Trophoblast cell (in vitro differentiated cells and primary cell): ENCODE results near the gene KCNA2.

Experiments used
- DNase-seq, 2 donors: peaks; one replicate each; pipeline ENCODE4 v3.0.0-alpha.2; 2016
- H2AFZ ChIP-seq: 2 replicates; pipeline ENCODE4 v1.6.1; 2013; ENCODE audit warnings: low read length, moderate library complexity, mild to moderate bottlenecking; ENCODE audit not compliant: insufficient read depth, poor library complexity
- H2AK5ac ChIP-seq: 2 replicates; pipeline ENCODE4 v1.6.1; 2013; ENCODE audit warnings: mild to moderate bottlenecking, low read length
- H2BK120ac ChIP-seq: 2 replicates; pipeline ENCODE4 v1.6.1; 2013; ENCODE audit warnings: low read length, mild to moderate bottlenecking, moderate library complexity; ENCODE audit not compliant: insufficient read depth, poor library complexity
- H2BK12ac ChIP-seq: 2 replicates; pipeline ENCODE4 v1.6.1; 2013; ENCODE audit warnings: mild to moderate bottlenecking, low read length, moderate library complexity
- H2BK5ac ChIP-seq: 2 replicates; pipeline ENCODE4 v1.6.1; 2013; ENCODE audit warnings: low read length, low read depth, moderate library complexity, mild to moderate bottlenecking; ENCODE audit not compliant: poor library complexity
- H3K14ac ChIP-seq: 2 replicates; pipeline ENCODE4 v1.6.1; 2013; ENCODE audit warnings: mild to moderate bottlenecking, low read length
- H3K18ac ChIP-seq: 2 replicates; pipeline ENCODE4 v1.6.1; 2013; ENCODE audit warnings: mild to moderate bottlenecking, low read length
- H3K23ac ChIP-seq: 2 replicates; pipeline ENCODE4 v1.6.1; 2013; ENCODE audit warnings: low read length
- H3K27ac ChIP-seq: 2 replicates; pipeline ENCODE4 v1.5.1; 2013; ENCODE audit warnings: low read depth, mild to moderate bottlenecking, inconsistent platforms, low read length, moderate library complexity
- H3K27me3 ChIP-seq: 2 replicates; pipeline ENCODE4 v1.6.1; 2013; ENCODE audit warnings: inconsistent platforms, mild to moderate bottlenecking, low read length, moderate library complexity; ENCODE audit not compliant: insufficient read depth
- H3K36me3 ChIP-seq, 2 experiments: 1 replicate in 1 of 2; 2 replicates in 1 of 2; pipeline ENCODE4 v1.6.1; 2013; ENCODE audit warnings: low read length in 2 of 2, mild to moderate bottlenecking in 2 of 2, moderate library complexity in 1 of 2; ENCODE audit not compliant: insufficient read depth in 2 of 2, control insufficient read depth in 1 of 2
- H3K4ac ChIP-seq: 2 replicates; pipeline ENCODE4 v1.6.1; 2013; ENCODE audit warnings: low read depth, mild to moderate bottlenecking, low read length, moderate library complexity
- H3K4me1 ChIP-seq, 2 experiments: 1 replicate in 1 of 2; 2 replicates in 1 of 2; pipeline ENCODE4 v1.6.1; 2013; ENCODE audit warnings: low read length in 2 of 2, mild to moderate bottlenecking in 2 of 2, moderate library complexity in 1 of 2; ENCODE audit not compliant: insufficient read depth in 2 of 2, control insufficient read depth in 1 of 2
- H3K4me2 ChIP-seq: 2 replicates; pipeline ENCODE4 v1.6.1; 2013; ENCODE audit warnings: inconsistent platforms, mild to moderate bottlenecking, low read length, moderate library complexity
- H3K4me3 ChIP-seq: 2 replicates; pipeline ENCODE4 v1.5.1; 2013; ENCODE audit warnings: mild to moderate bottlenecking, low read depth, low read length, inconsistent platforms
- H3K79me1 ChIP-seq: one replicate; pipeline ENCODE4 v1.6.1; 2013; ENCODE audit warnings: low read length
- H3K79me2 ChIP-seq: 2 replicates; pipeline ENCODE4 v1.6.1; 2013; ENCODE audit warnings: low read length, mild to moderate bottlenecking; ENCODE audit not compliant: control insufficient read depth, insufficient read depth, poor library complexity
- H3K9ac ChIP-seq: 2 replicates; pipeline ENCODE4 v1.6.1; 2013; ENCODE audit warnings: mild to moderate bottlenecking, low read length
- H3K9me3 ChIP-seq: 2 replicates; pipeline ENCODE4 v1.6.1; 2013; ENCODE audit warnings: low read depth, mild to moderate bottlenecking, control low read depth, inconsistent platforms, low read length; ENCODE audit not compliant: insufficient read depth
- H4K12ac ChIP-seq: 2 replicates; pipeline ENCODE4 v1.6.1; 2013; ENCODE audit warnings: low read depth, mild to moderate bottlenecking, low read length, moderate library complexity
- H4K8ac ChIP-seq: 2 replicates; pipeline ENCODE4 v1.6.1; 2013; ENCODE audit warnings: low read depth, mild to moderate bottlenecking, low read length, moderate library complexity
- H4K91ac ChIP-seq: one replicate; pipeline ENCODE4 v1.6.1; 2013; ENCODE audit warnings: low read depth, mild to moderate bottlenecking, low read length, moderate library complexity
- WGBS: extraction: QIAGEN DNeasy Blood & Tissue Kit; methylation state at CpG from one replicate; pipeline ENCODE4 v1.1.7; 2013; ENCODE audit warnings: missing lambda C conversion rate; ENCODE audit not compliant: insufficient read length, insufficient coverage; ENCODE audit errors: extremely low coverage; 5-methylcytosine and 5-hydroxymethylcytosine counted together

Gene KCNA2

GRCh38 chr1:110594456-110595352, 11.5 kb downstream of the KCNA2 start:
- no peaks in the 10 kb centered on the region for H3K4me1 ChIP-seq

GRCh38 chr1:110593902-110594301, 12.3 kb downstream of the KCNA2 start:
- H3K27me3 ChIP-seq = no peaks in the 10 kb centered on the region
- no peak overlapping the region for H3K9ac ChIP-seq
- H3K4me3 ChIP-seq = no peak overlapping the region
- H3K27ac ChIP-seq = no peak overlapping the region
- no CpG with 5 or more reads among the region's 5 CpGs for WGBS
- no peak overlapping the region for H3K18ac ChIP-seq
- no peak overlapping the region for H3K4me2 ChIP-seq
- H2BK12ac ChIP-seq = no peak overlapping the region
- no peak overlapping the region for H2AK5ac ChIP-seq
- H4K91ac ChIP-seq = no peak overlapping the region
- no peaks in the 10 kb centered on the region for H3K79me2 ChIP-seq
- peaks cover 2% of the 10 kb centered on the region for H3K9me3 ChIP-seq
- H4K8ac ChIP-seq = no peak overlapping the region
- H3K23ac ChIP-seq = no peak overlapping the region
- H2AFZ ChIP-seq = no peak overlapping the region
- no peak overlapping the region for H3K4ac ChIP-seq
- no peaks in the 10 kb centered on the region for H3K36me3 ChIP-seq
- no peak overlapping the region for H2BK120ac ChIP-seq
- no peak overlapping the region for H3K14ac ChIP-seq
- no peak overlapping the region for H2BK5ac ChIP-seq
- DNase-seq = no peak
- no peaks in the 10 kb centered on the region for H3K4me1 ChIP-seq
- no peak overlapping the region for H4K12ac ChIP-seq
- H3K79me1 ChIP-seq = no peaks in the 10 kb centered on the region

More at GRCh38 chr1:110594456-110595352, 11.5 kb downstream of the KCNA2 start:
- H4K91ac ChIP-seq = no peak overlapping the region
- no peaks in the 10 kb centered on the region for H3K27me3 ChIP-seq
- no CpG with 5 or more reads among the region's 7 CpGs for WGBS
- no peak overlapping the region for H3K23ac ChIP-seq
- no peak overlapping the region for H3K4me2 ChIP-seq
- no peaks in the 10 kb centered on the region for H3K79me1 ChIP-seq
- no peak for DNase-seq
- no peaks in the 10 kb centered on the region for H3K36me3 ChIP-seq
- peaks cover 2% of the 10 kb centered on the region for H3K9me3 ChIP-seq
- H4K12ac ChIP-seq = no peak overlapping the region
- H3K9ac ChIP-seq = no peak overlapping the region
- H2BK5ac ChIP-seq = no peak overlapping the region
- H4K8ac ChIP-seq = no peak overlapping the region
- H3K4ac ChIP-seq = no peak overlapping the region
- H3K4me3 ChIP-seq = no peak overlapping the region
- no peaks in the 10 kb centered on the region for H3K79me2 ChIP-seq
- H2BK120ac ChIP-seq = no peak overlapping the region
- no peak overlapping the region for H2AK5ac ChIP-seq
- H2AFZ ChIP-seq = no peak overlapping the region
- no peak overlapping the region for H3K27ac ChIP-seq
- H3K14ac ChIP-seq = no peak overlapping the region
- H2BK12ac ChIP-seq = no peak overlapping the region
- no peak overlapping the region for H3K18ac ChIP-seq

- Histone ChIP-seq H4K8ac (no peak overlapping the region), H2BK12ac (no peak overlapping the region), H3K4me1 (no peaks in the 10 kb centered on the region), H4K12ac (no peak overlapping the region), H3K9me3 (no peaks in the 10 kb centered on the region), H3K14ac (no peak overlapping the region), H3K9ac (no peak overlapping the region), H3K18ac (no peak overlapping the region), H3K23ac (no peak overlapping the region), H3K36me3 (no peaks in the 10 kb centered on the region), H2AFZ (no peak overlapping the region), H3K79me1 (no peaks in the 10 kb centered on the region), H3K4me2 (no peak overlapping the region), H2BK120ac (no peak overlapping the region), H2BK5ac (no peak overlapping the region), H3K4me3 (no peak overlapping the region), H3K4ac (no peak overlapping the region), H4K91ac (no peak overlapping the region), H3K27me3 (no peaks in the 10 kb centered on the region), H3K27ac (no peak overlapping the region), H2AK5ac (no peak overlapping the region), H3K79me2 (no peaks in the 10 kb centered on the region)
- no peak for DNase-seq
- no CpG with 5 or more reads among the region's 6 CpGs for WGBS
Measured at GRCh38 chr1:110591956-110592355, 14.2 kb downstream of the KCNA2 start.

GRCh38 chr1:110588991-110589390, 17.2 kb downstream of the KCNA2 start:
- Histone ChIP-seq H3K27me3 (no peaks in the 10 kb centered on the region), H3K23ac (no peak overlapping the region), H2BK120ac (no peak overlapping the region), H3K79me2 (no peaks in the 10 kb centered on the region), H3K14ac (no peak overlapping the region), H3K4me2 (no peak overlapping the region), H3K4ac (no peak overlapping the region), H3K27ac (no peak overlapping the region), H3K4me1 (no peaks in the 10 kb centered on the region), H2BK5ac (no peak overlapping the region), H3K9ac (no peak overlapping the region), H2AFZ (no peak overlapping the region), H4K12ac (no peak overlapping the region), H3K36me3 (no peaks in the 10 kb centered on the region), H4K91ac (no peak overlapping the region), H3K9me3 (no peaks in the 10 kb centered on the region), H4K8ac (no peak overlapping the region), H2BK12ac (no peak overlapping the region), H2AK5ac (no peak overlapping the region), H3K79me1 (no peaks in the 10 kb centered on the region), H3K18ac (no peak overlapping the region), H3K4me3 (no peak overlapping the region)
- DNase-seq = no peak
- WGBS = no CpG with 5 or more reads among the region's 3 CpGs
